Neural cell (in vitro differentiated cells): ENCODE results near the gene UBASH3A. TPM values are rescaled to one million over a fixed set of nuclear protein-coding genes. Genes with fewer than 3 reads are reported as not detected.

ENCODE experiments used
- H2AFZ ChIP-seq: fragments of 200-600, 300-800 bp; sonication (generic), shearing (Covaris generic); 2 replicates; pipeline ENCODE4 v1.6.0; 2014; ENCODE audit warnings: low read depth, mild to moderate bottlenecking, antibody characterized with exemption, low read length, moderate library complexity
- H3F3A ChIP-seq: fragments of 200-600 bp; shearing (Covaris generic); 2 replicates; pipeline ENCODE4 v1.6.1; 2016; ENCODE audit warnings: mild to moderate bottlenecking, moderate library complexity, mixed read lengths, antibody characterized with exemption, low read length; ENCODE audit not compliant: insufficient read depth, poor library complexity, severe bottlenecking
- H3K27ac ChIP-seq: fragments of 200-600, 300-800 bp; sonication (generic), shearing (Covaris generic); 2 replicates; pipeline ENCODE4 v1.5.1; 2014; ENCODE audit warnings: mild to moderate bottlenecking, low read length, moderate library complexity
- H3K27me3 ChIP-seq: fragments of 300-800, 200-600 bp; sonication (generic), shearing (Covaris generic); 2 replicates; pipeline ENCODE4 v1.6.0; 2014; ENCODE audit warnings: mild to moderate bottlenecking, low read depth, low read length, moderate library complexity; ENCODE audit not compliant: insufficient read depth
- H3K36me3 ChIP-seq: fragments of 300-800, 200-600 bp; sonication (generic), shearing (Covaris generic); 2 replicates; pipeline ENCODE4 v1.5.1; 2014; ENCODE audit warnings: mild to moderate bottlenecking, antibody characterized with exemption, low read length, moderate library complexity; ENCODE audit not compliant: insufficient read depth
- H3K4me2 ChIP-seq: fragments of 300-800, 200-600 bp; sonication (generic), shearing (Covaris generic); 2 replicates; pipeline ENCODE4 v1.6.0; 2014; ENCODE audit warnings: mild to moderate bottlenecking, low read length
- H3K4me3 ChIP-seq: fragments of 300-800, 200-600 bp; sonication (generic), shearing (Covaris generic); 2 replicates; pipeline ENCODE4 v1.5.1; 2014; ENCODE audit warnings: mild to moderate bottlenecking, low read length, moderate library complexity
- H3K79me2 ChIP-seq: fragments of 200-600 bp; shearing (Covaris generic); replicated peaks from 2 replicates; pipeline ENCODE4 v1.6.0; 2014; ENCODE audit warnings: mild to moderate bottlenecking, low read length, moderate library complexity; ENCODE audit not compliant: insufficient read depth
- H3K9ac ChIP-seq: fragments of 300-800, 200-600 bp; sonication (generic), shearing (Covaris generic); 2 replicates; pipeline ENCODE4 v1.6.1; 2016; ENCODE audit warnings: mild to moderate bottlenecking, low read length, mixed read lengths
- H3K9me2 ChIP-seq: fragments of 200-600 bp; shearing (Covaris generic); 2 replicates; pipeline ENCODE4 v1.6.1; 2016; ENCODE audit warnings: mild to moderate bottlenecking, low read length, mixed read lengths; ENCODE audit not compliant: insufficient read depth
- H3K9me3 ChIP-seq: fragments of 200-600, 300-800 bp; sonication (generic), shearing (Covaris generic); 2 replicates; pipeline ENCODE4 v1.6.1; 2016; ENCODE audit warnings: mild to moderate bottlenecking, mixed run types, low read length, moderate library complexity, mixed read lengths
- H4K20me1 ChIP-seq: fragments of 200-600 bp; shearing (Covaris generic); 2 replicates; pipeline ENCODE4 v1.6.1; 2016; ENCODE audit warnings: mild to moderate bottlenecking, mixed run types; ENCODE audit not compliant: insufficient read depth
- EP300 ChIP-seq: fragments of 450-650 bp; conservative IDR thresholded peaks from 2 replicates; pipeline ENCODE4 v1.6.1; 2014; ENCODE audit warnings: antibody characterized with exemption, mild to moderate bottlenecking, moderate library complexity; ENCODE audit not compliant: poor library complexity, severe bottlenecking
- EZH2 ChIP-seq: fragments of 200-600, 300-800 bp; shearing (Covaris generic), sonication (generic); IDR thresholded peaks from 2 replicates; pipeline ENCODE4 v1.6.1; 2014; ENCODE audit warnings: antibody characterized with exemption, low read length, borderline replicate concordance, mild to moderate bottlenecking; ENCODE audit not compliant: insufficient read depth, poor library complexity, severe bottlenecking
- MXI1 ChIP-seq: fragments of 450-650 bp; conservative IDR thresholded peaks from 2 replicates; pipeline ENCODE4 v1.6.1; 2014; ENCODE audit warnings: antibody characterized with exemption, mild to moderate bottlenecking; ENCODE audit not compliant: poor library complexity, severe bottlenecking
- POLR2AphosphoS5 ChIP-seq: IDR thresholded peaks from 2 replicates; pipeline ENCODE4 v1.6.1; 2012
- RAD21 ChIP-seq: fragments of 450-650 bp; conservative IDR thresholded peaks from 2 replicates; pipeline ENCODE4 v1.6.1; 2014; ENCODE audit warnings: antibody characterized with exemption, mild to moderate bottlenecking, moderate library complexity
- SMC3 ChIP-seq: fragments of 450-650 bp; conservative IDR thresholded peaks from 2 replicates; pipeline ENCODE4 v1.6.1; 2014; ENCODE audit warnings: antibody characterized with exemption, mild to moderate bottlenecking, moderate library complexity; ENCODE audit not compliant: poor library complexity
- TAF1 ChIP-seq: IDR thresholded peaks from 2 replicates; pipeline ENCODE4 v1.6.1; 2012; ENCODE audit warnings: low read depth
- polyA plus RNA-seq: library from polyadenylated mRNA; depleted of rRNA; stranded (reverse); fragments of >200 nt; gene quantifications from 2 replicates; pipeline ENCODE4 v1.2.3, GENCODE V29; 2014
- TF ChIP-seq, protein P1 (sequence below): IDR thresholded peaks from 2 replicates; pipeline ENCODE4 v1.6.1; 2012; ENCODE audit warnings: borderline replicate concordance
- TF ChIP-seq, protein P2 (sequence below): fragments of 450-650 bp; IDR thresholded peaks from 2 replicates; pipeline ENCODE4 v1.5.1; 2014; ENCODE audit warnings: antibody characterized with exemption, mild to moderate bottlenecking, moderate library complexity; ENCODE audit not compliant: poor library complexity, severe bottlenecking

The UBASH3A gene
- polyA plus RNA-seq, 1 donor from 2014 or later, result not detected

- H2AFZ ChIP-seq, result no peak overlapping the region
- no peaks in the 10 kb centered on the region for H4K20me1 ChIP-seq
- H3K9me3 ChIP-seq, result no peaks in the 10 kb centered on the region
- no peaks in the 10 kb centered on the region for H3K9me2 ChIP-seq
- H3K4me2 ChIP-seq, result no peak overlapping the region
- no peak for TF ChIP-seq EZH2
- TF ChIP-seq MXI1, result no peak
- no peak for TF ChIP-seq EP300
- TF ChIP-seq RAD21, result no peak
- TF ChIP-seq, protein P1, sequence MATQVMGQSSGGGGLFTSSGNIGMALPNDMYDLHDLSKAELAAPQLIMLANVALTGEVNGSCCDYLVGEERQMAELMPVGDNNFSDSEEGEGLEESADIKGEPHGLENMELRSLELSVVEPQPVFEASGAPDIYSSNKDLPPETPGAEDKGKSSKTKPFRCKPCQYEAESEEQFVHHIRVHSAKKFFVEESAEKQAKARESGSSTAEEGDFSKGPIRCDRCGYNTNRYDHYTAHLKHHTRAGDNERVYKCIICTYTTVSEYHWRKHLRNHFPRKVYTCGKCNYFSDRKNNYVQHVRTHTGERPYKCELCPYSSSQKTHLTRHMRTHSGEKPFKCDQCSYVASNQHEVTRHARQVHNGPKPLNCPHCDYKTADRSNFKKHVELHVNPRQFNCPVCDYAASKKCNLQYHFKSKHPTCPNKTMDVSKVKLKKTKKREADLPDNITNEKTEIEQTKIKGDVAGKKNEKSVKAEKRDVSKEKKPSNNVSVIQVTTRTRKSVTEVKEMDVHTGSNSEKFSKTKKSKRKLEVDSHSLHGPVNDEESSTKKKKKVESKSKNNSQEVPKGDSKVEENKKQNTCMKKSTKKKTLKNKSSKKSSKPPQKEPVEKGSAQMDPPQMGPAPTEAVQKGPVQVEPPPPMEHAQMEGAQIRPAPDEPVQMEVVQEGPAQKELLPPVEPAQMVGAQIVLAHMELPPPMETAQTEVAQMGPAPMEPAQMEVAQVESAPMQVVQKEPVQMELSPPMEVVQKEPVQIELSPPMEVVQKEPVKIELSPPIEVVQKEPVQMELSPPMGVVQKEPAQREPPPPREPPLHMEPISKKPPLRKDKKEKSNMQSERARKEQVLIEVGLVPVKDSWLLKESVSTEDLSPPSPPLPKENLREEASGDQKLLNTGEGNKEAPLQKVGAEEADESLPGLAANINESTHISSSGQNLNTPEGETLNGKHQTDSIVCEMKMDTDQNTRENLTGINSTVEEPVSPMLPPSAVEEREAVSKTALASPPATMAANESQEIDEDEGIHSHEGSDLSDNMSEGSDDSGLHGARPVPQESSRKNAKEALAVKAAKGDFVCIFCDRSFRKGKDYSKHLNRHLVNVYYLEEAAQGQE, result no peak
- TF ChIP-seq, protein P2, sequence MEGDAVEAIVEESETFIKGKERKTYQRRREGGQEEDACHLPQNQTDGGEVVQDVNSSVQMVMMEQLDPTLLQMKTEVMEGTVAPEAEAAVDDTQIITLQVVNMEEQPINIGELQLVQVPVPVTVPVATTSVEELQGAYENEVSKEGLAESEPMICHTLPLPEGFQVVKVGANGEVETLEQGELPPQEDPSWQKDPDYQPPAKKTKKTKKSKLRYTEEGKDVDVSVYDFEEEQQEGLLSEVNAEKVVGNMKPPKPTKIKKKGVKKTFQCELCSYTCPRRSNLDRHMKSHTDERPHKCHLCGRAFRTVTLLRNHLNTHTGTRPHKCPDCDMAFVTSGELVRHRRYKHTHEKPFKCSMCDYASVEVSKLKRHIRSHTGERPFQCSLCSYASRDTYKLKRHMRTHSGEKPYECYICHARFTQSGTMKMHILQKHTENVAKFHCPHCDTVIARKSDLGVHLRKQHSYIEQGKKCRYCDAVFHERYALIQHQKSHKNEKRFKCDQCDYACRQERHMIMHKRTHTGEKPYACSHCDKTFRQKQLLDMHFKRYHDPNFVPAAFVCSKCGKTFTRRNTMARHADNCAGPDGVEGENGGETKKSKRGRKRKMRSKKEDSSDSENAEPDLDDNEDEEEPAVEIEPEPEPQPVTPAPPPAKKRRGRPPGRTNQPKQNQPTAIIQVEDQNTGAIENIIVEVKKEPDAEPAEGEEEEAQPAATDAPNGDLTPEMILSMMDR, result no peak
- no peak for TF ChIP-seq SMC3
- no peak for TF ChIP-seq POLR2AphosphoS5
- no peak for TF ChIP-seq TAF1
- H3F3A ChIP-seq, result no peaks in the 10 kb centered on the region
- H3K4me3 ChIP-seq, result no peak overlapping the region
- no peak overlapping the region for H3K27ac ChIP-seq
- no peaks in the 10 kb centered on the region for H3K27me3 ChIP-seq
- H3K79me2 ChIP-seq, result no peaks in the 10 kb centered on the region
- H3K36me3 ChIP-seq, result no peaks in the 10 kb centered on the region
- no peak overlapping the region for H3K9ac ChIP-seq
Observed at GRCh38 chr21:42448686-42449085, 45.0 kb downstream of the UBASH3A start.

DNA sequence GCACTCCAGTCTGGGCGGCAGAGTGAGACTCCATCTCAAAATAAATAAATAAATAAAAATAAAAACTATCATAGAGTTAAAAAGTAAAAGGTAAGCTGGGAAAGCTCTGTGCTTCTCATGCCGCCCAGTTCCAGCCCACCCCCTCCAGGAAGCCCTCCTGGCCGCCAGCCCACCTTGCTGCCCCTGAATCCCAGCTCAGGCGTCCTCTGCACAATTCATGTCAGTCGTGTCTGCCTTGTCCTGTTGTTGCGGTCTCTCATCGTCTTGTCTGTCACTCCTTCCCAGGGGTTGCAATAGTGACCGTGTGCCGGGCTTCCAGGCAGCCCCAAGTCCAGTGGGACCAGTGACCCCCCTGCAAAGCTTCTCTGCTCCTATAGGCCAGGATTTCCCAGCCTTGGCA lies 48.2 kb downstream of the UBASH3A start:
- TF ChIP-seq RAD21 (no peak), EZH2 (no peak), MXI1 (no peak), SMC3 (no peak), TAF1 (no peak), EP300 (no peak), POLR2AphosphoS5 (no peak)
- TF ChIP-seq, protein P1, result no peak
- TF ChIP-seq, protein P2, result no peak
- no peaks in the 10 kb centered on the region for H3K36me3 ChIP-seq

More for the DNA sequence above, 48.2 kb downstream of the UBASH3A start:
- H3K27ac ChIP-seq, result no peak overlapping the region
- H3K9me3 ChIP-seq, result no peaks in the 10 kb centered on the region
- H3K79me2 ChIP-seq, result no peaks in the 10 kb centered on the region
- no peak overlapping the region for H3K9ac ChIP-seq
- H3K4me3 ChIP-seq, result no peak overlapping the region
- H3K4me2 ChIP-seq, result no peak overlapping the region
- no peaks in the 10 kb centered on the region for H3K27me3 ChIP-seq
- H2AFZ ChIP-seq, result no peak overlapping the region
- no peaks in the 10 kb centered on the region for H3F3A ChIP-seq
- H3K9me2 ChIP-seq, result no peaks in the 10 kb centered on the region
- no peaks in the 10 kb centered on the region for H4K20me1 ChIP-seq
